Loucy (cell line): ENCODE measurements around the gene NOTCH2.

ENCODE experiments used
- EZH2phosphoT487 ChIP-seq: fragments of 200-600 bp; IDR thresholded peaks from 2 replicates; pipeline ENCODE4 v1.6.1; 2018; ENCODE audit warnings: antibody characterized with exemption, mild to moderate bottlenecking, moderate library complexity, borderline replicate concordance
- TF ChIP-seq, protein P1 (sequence below): fragments of 200-600 bp; sonication (generic); conservative IDR thresholded peaks from 2 replicates; pipeline ENCODE4 v1.5.1; 2014; ENCODE audit warnings: mild to moderate bottlenecking, antibody characterized with exemption, low read length

DNA sequence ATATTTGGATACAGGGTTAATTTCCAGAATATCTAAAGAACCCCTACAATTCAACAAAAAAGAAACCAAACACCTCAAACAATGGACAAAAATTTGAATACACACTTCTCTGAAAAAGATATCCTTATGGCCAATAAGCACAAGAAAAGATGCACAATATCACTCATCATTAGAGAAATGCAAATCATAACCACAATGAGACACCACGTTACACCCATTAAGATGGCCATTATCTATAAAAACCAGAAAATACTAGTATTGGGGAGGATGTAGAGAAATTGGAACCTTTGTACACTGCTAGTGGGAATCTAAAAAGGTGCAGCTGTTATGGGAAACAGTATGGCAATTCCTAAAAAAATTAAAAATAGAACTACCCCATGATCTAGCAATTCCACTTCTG lies 178.1 kb downstream of the NOTCH2 start:
- TF ChIP-seq, protein P1, sequence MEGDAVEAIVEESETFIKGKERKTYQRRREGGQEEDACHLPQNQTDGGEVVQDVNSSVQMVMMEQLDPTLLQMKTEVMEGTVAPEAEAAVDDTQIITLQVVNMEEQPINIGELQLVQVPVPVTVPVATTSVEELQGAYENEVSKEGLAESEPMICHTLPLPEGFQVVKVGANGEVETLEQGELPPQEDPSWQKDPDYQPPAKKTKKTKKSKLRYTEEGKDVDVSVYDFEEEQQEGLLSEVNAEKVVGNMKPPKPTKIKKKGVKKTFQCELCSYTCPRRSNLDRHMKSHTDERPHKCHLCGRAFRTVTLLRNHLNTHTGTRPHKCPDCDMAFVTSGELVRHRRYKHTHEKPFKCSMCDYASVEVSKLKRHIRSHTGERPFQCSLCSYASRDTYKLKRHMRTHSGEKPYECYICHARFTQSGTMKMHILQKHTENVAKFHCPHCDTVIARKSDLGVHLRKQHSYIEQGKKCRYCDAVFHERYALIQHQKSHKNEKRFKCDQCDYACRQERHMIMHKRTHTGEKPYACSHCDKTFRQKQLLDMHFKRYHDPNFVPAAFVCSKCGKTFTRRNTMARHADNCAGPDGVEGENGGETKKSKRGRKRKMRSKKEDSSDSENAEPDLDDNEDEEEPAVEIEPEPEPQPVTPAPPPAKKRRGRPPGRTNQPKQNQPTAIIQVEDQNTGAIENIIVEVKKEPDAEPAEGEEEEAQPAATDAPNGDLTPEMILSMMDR = no peak
- no peak for TF ChIP-seq EZH2phosphoT487
